Neural cell (in vitro differentiated cells): Measurements from ENCODE around the gene SLC26A4.

Experiments
- CTCF ChIP-seq: fragments of 450-650 bp; IDR thresholded peaks from 2 replicates; pipeline ENCODE4 v1.5.1; 2014; ENCODE audit warnings: antibody characterized with exemption, mild to moderate bottlenecking, moderate library complexity; ENCODE audit not compliant: poor library complexity, severe bottlenecking
- EP300 ChIP-seq: fragments of 450-650 bp; conservative IDR thresholded peaks from 2 replicates; pipeline ENCODE4 v1.6.1; 2014; ENCODE audit warnings: antibody characterized with exemption, mild to moderate bottlenecking, moderate library complexity; ENCODE audit not compliant: poor library complexity, severe bottlenecking
- EZH2 ChIP-seq: fragments of 200-600, 300-800 bp; shearing (Covaris generic), sonication (generic); IDR thresholded peaks from 2 replicates; pipeline ENCODE4 v1.6.1; 2014; ENCODE audit warnings: antibody characterized with exemption, low read length, borderline replicate concordance, mild to moderate bottlenecking; ENCODE audit not compliant: insufficient read depth, poor library complexity, severe bottlenecking
- POLR2AphosphoS5 ChIP-seq: IDR thresholded peaks from 2 replicates; pipeline ENCODE4 v1.6.1; 2012
- RAD21 ChIP-seq: fragments of 450-650 bp; conservative IDR thresholded peaks from 2 replicates; pipeline ENCODE4 v1.6.1; 2014; ENCODE audit warnings: antibody characterized with exemption, mild to moderate bottlenecking, moderate library complexity
- REST ChIP-seq: IDR thresholded peaks from 2 replicates; pipeline ENCODE4 v1.6.1; 2012; ENCODE audit warnings: borderline replicate concordance
- SMC3 ChIP-seq: fragments of 450-650 bp; conservative IDR thresholded peaks from 2 replicates; pipeline ENCODE4 v1.6.1; 2014; ENCODE audit warnings: antibody characterized with exemption, mild to moderate bottlenecking, moderate library complexity; ENCODE audit not compliant: poor library complexity
- TAF1 ChIP-seq: IDR thresholded peaks from 2 replicates; pipeline ENCODE4 v1.6.1; 2012; ENCODE audit warnings: low read depth

DNA sequence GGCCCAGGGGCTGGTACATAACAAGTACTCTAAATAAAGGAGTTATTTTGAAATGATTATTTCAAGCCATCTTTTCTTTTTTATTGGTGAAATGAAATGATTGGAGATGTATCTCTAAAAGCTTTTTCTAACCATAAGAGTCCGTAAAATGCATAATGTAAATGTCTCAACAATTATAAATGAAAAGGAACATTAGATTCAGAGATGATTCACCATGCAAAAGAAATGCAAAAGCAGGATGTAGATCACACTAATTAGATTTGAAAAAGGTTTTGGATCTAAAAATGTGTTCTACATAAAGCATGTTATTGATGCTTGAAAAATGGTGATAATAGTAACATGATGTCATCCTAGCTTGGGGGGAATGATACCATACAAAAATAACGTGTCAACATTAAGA lies 15.6 kb downstream of the SLC26A4 start:
- no peak for TF ChIP-seq CTCF
- TF ChIP-seq POLR2AphosphoS5 = no peak
- no peak for TF ChIP-seq EP300
- TF ChIP-seq EZH2 = no peak
- TF ChIP-seq RAD21 = no peak
- no peak for TF ChIP-seq TAF1
- TF ChIP-seq SMC3 = no peak
- TF ChIP-seq REST = no peak
